ENCODE data around the gene PRELID2.

PRELID2 gene

DNA sequence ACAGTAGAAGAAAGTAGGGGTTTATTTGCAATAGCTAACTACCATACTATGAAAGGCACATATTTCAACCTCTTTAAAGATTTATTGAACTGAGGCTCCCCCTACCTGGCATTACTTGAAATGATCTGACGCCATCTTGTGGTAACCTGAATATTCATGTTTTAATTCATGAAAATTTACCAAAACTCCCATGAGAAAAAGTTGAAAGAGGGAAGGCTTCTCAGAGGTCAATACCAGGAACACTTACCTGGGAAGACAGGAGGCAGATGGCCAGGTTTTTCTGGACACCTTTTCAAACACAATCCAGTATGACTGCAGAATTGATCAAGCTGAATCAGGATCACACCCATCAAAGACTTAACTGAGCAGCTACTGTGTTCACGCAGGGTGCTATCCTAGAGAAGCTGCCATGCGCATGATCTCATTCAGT lies 9.4 kb downstream of the PRELID2 start:
- Histone ChIP-seq H2AFZ (ENCODE audit: low read depth, low read length, severe bottlenecking) (no peak overlapping the region), H3K79me2 (ENCODE audit: insufficient read depth, low read length) (no peaks in the 10 kb centered on the region), H3K36me3 (ENCODE audit: low read length) (no peaks in the 10 kb centered on the region), H3K27ac (ENCODE audit: low read depth, low read length) (no peak overlapping the region), H3K9ac (ENCODE audit: low read length) (no peak overlapping the region), H3K4me2 (ENCODE audit: low read depth, low read length, poor library complexity, severe bottlenecking) (no peak overlapping the region), H4K20me1 (ENCODE audit: low read depth, low read length) (no peaks in the 10 kb centered on the region), H3K27me3 (ENCODE audit: low read length) (no peaks in the 10 kb centered on the region), H3K9me3 (ENCODE audit: insufficient read depth, low read length) (no peaks in the 10 kb centered on the region), H3K4me3 (ENCODE audit: insufficient read depth, low read length, poor library complexity, severe bottlenecking) (no peak overlapping the region), H3F3A (ENCODE audit: insufficient read depth) (no peaks in the 10 kb centered on the region), H3K9me2 (replicated peaks; ENCODE audit: insufficient read depth, low read length) (no peaks in the 10 kb centered on the region)
- TF ChIP-seq, protein P1, sequence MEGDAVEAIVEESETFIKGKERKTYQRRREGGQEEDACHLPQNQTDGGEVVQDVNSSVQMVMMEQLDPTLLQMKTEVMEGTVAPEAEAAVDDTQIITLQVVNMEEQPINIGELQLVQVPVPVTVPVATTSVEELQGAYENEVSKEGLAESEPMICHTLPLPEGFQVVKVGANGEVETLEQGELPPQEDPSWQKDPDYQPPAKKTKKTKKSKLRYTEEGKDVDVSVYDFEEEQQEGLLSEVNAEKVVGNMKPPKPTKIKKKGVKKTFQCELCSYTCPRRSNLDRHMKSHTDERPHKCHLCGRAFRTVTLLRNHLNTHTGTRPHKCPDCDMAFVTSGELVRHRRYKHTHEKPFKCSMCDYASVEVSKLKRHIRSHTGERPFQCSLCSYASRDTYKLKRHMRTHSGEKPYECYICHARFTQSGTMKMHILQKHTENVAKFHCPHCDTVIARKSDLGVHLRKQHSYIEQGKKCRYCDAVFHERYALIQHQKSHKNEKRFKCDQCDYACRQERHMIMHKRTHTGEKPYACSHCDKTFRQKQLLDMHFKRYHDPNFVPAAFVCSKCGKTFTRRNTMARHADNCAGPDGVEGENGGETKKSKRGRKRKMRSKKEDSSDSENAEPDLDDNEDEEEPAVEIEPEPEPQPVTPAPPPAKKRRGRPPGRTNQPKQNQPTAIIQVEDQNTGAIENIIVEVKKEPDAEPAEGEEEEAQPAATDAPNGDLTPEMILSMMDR (IDR thresholded peaks at IDR 0.05; ENCODE audit: insufficient read depth, low read length, poor library complexity, severe bottlenecking): peak; percentile 77
- TF ChIP-seq EZH2phosphoT487 (conservative IDR thresholded peaks at IDR 0.05; ENCODE audit: low read length): no peak

DNA sequence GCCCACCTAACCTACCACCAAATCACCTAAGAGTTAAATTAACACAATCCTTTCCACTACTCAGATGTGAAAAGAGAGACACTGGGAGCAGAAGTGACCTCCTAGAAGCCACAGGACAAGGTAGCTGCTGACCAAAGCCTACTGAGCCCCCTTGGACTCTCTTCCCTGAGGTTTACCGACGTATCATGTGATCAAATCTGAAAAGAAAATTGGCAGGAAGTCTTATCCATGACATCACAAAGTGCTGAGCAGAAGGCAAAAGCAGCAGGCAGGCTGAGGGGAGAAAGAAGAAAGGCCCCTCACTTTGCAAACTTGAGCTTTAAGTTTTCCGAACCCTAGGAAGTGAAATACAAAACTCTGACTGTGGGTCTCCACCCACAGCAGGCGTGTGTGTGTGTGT lies 11.1 kb downstream of the PRELID2 start:
- no peaks in the 10 kb centered on the region for H3K9me3 ChIP-seq (ENCODE audit: insufficient read depth, low read length)
- H3K79me2 ChIP-seq (ENCODE audit: insufficient read depth, low read length): no peaks in the 10 kb centered on the region
- H3K36me3 ChIP-seq (ENCODE audit: low read length): no peaks in the 10 kb centered on the region
- H3F3A ChIP-seq (ENCODE audit: insufficient read depth): no peaks in the 10 kb centered on the region
- no peaks in the 10 kb centered on the region for H3K27me3 ChIP-seq (ENCODE audit: low read length)
- no peak overlapping the region for H3K4me2 ChIP-seq (ENCODE audit: low read depth, low read length, poor library complexity, severe bottlenecking)
- H4K20me1 ChIP-seq (ENCODE audit: low read depth, low read length): no peaks in the 10 kb centered on the region
- TF ChIP-seq EZH2phosphoT487 (conservative IDR thresholded peaks at IDR 0.05; ENCODE audit: low read length): no peak
- TF ChIP-seq, protein P1 (IDR thresholded peaks at IDR 0.05; ENCODE audit: insufficient read depth, low read length, poor library complexity, severe bottlenecking): no peak
- H3K4me3 ChIP-seq (ENCODE audit: insufficient read depth, low read length, poor library complexity, severe bottlenecking): no peak overlapping the region
- no peak overlapping the region for H2AFZ ChIP-seq (ENCODE audit: low read depth, low read length, severe bottlenecking)
- no peak overlapping the region for H3K9ac ChIP-seq (ENCODE audit: low read length)
- no peak overlapping the region for H3K27ac ChIP-seq (ENCODE audit: low read depth, low read length)
- H3K9me2 ChIP-seq (replicated peaks; ENCODE audit: insufficient read depth, low read length): no peaks in the 10 kb centered on the region

DNA sequence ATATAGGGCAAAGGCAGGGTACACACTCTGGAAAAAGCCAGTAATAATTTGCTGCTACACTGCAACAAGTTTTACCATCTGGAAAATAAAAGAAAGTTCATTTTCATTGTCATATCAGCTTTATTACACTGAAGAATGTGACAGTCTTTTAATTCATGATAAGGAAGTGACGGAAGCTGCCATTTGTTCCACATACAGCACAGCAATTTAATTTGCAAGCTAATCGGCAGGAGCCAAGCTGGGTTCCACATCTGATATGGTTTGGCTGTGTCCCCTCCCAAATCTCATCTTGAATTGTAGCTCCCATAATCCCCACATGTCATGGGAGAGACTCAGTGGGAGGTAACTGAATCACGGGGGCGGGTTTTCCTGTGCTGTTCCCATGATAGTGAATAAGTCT lies 16.5 kb downstream of the PRELID2 start:
- Histone ChIP-seq H4K20me1 (ENCODE audit: low read depth, low read length) (no peaks in the 10 kb centered on the region), H3K9me2 (replicated peaks; ENCODE audit: insufficient read depth, low read length) (no peaks in the 10 kb centered on the region), H3K79me2 (ENCODE audit: insufficient read depth, low read length) (no peaks in the 10 kb centered on the region), H3K4me3 (ENCODE audit: insufficient read depth, low read length, poor library complexity, severe bottlenecking) (no peak overlapping the region), H3K27me3 (ENCODE audit: low read length) (no peaks in the 10 kb centered on the region), H3K36me3 (ENCODE audit: low read length) (no peaks in the 10 kb centered on the region), H2AFZ (ENCODE audit: low read depth, low read length, severe bottlenecking) (no peak overlapping the region), H3K9ac (ENCODE audit: low read length) (no peak overlapping the region), H3K4me2 (ENCODE audit: low read depth, low read length, poor library complexity, severe bottlenecking) (no peak overlapping the region), H3K9me3 (ENCODE audit: insufficient read depth, low read length) (no peaks in the 10 kb centered on the region), H3F3A (ENCODE audit: insufficient read depth) (no peaks in the 10 kb centered on the region), H3K27ac (ENCODE audit: low read depth, low read length) (no peak overlapping the region)
- TF ChIP-seq EZH2phosphoT487 (conservative IDR thresholded peaks at IDR 0.05; ENCODE audit: low read length): no peak
- TF ChIP-seq, protein P1 (IDR thresholded peaks at IDR 0.05; ENCODE audit: insufficient read depth, low read length, poor library complexity, severe bottlenecking): no peak

All from SU-DHL-6 (cell line).